Endothelial cell of umbilical vein (primary cell): Measurements from ENCODE around the gene PLXNB2. TPM values are rescaled to one million over a fixed set of nuclear protein-coding genes. Genes with fewer than 3 reads are reported as not detected.

Experiments
- BruUV-seq: library from RNA; stranded (reverse); fragments of 400-500 nt; replicated peaks from 2 replicates; lab custom pipeline; 2021; lab: Mats Ljungman, UMichigan
- CTCF ChIA-PET: fragments of 300-600, 350-600 bp; sonication (Branson Sonifier 250); formaldehyde crosslinking; loops from one replicate; lab custom pipeline; 2021; ENCODE audit warnings: antibody characterized with exemption, inconsistent platforms; lab: Charles Lee
- POLR2A ChIA-PET: fragments of 300-600, 350-600 bp; sonication (Branson Sonifier 250); formaldehyde crosslinking; loops from one replicate; lab custom pipeline; 2021; ENCODE audit warnings: antibody characterized with exemption, inconsistent platforms; lab: Charles Lee
- DNase-seq: peaks from one replicate; pipeline ENCODE4 v3.0.0-alpha.2; 2011; ENCODE audit warnings: low read depth, low spot score
- FAIRE-seq: peaks from 2 replicates; lab custom pipeline; 2011; peaks lifted over from hg19 to GRCh38; lab: Jason Lieb, UNC
- H2AFZ ChIP-seq: 2 replicates; pipeline ENCODE4 v1.6.0; 2012; ENCODE audit warnings: low read depth, low read length, control low read depth, inconsistent platforms
- H3K27ac ChIP-seq: 2 replicates; pipeline ENCODE4 v1.5.1; 2011; ENCODE audit warnings: low read depth, mild to moderate bottlenecking, control low read depth, low read length, moderate library complexity; ENCODE audit not compliant: insufficient read depth
- H3K27me3 ChIP-seq, 2 experiments: 2 replicates each; pipeline versions ENCODE4 v1.6.0 to v1.6.1; 2011; ENCODE audit warnings: low read length in 2 of 2, mixed read lengths in 1 of 2; ENCODE audit not compliant: control insufficient read depth in 2 of 2, insufficient read depth in 2 of 2
- H3K36me3 ChIP-seq, 2 experiments: 2 replicates in 1 of 2; 3 replicates in 1 of 2; pipeline ENCODE4 v1.5.1; 2011; ENCODE audit warnings: low read length in 2 of 2, mild to moderate bottlenecking in 1 of 2, moderate library complexity in 1 of 2; ENCODE audit not compliant: control insufficient read depth in 2 of 2, insufficient read depth in 2 of 2; ENCODE audit errors: extremely low read depth in 1 of 2
- H3K4me1 ChIP-seq: 3 replicates; pipeline ENCODE4 v1.5.1; 2011; ENCODE audit warnings: mild to moderate bottlenecking, low read length; ENCODE audit not compliant: control insufficient read depth, insufficient read depth; ENCODE audit errors: extremely low read depth
- H3K4me2 ChIP-seq: 2 replicates; pipeline ENCODE4 v1.6.1; 2011; ENCODE audit warnings: low read length, control low read depth, mixed read lengths; ENCODE audit not compliant: insufficient read depth
- H3K4me3 ChIP-seq, 3 experiments: fragments of 200-600 bp in 1 of 3; sonication (generic), shearing (Covaris generic) in 1 of 3; replicated peaks in 1 of 3; 2 replicates each; pipeline ENCODE4 v1.5.1; 2011 to 2016; ENCODE audit warnings: control low read depth in 3 of 3, low read length in 3 of 3, mild to moderate bottlenecking in 2 of 3, inconsistent platforms in 1 of 3, low read depth in 1 of 3, moderate library complexity in 1 of 3; ENCODE audit not compliant: insufficient read depth in 1 of 3
- H3K79me2 ChIP-seq: 2 replicates; pipeline ENCODE4 v1.6.0; 2012; ENCODE audit warnings: low read length, inconsistent platforms; ENCODE audit not compliant: control insufficient read depth, insufficient read depth
- H3K9ac ChIP-seq: replicated peaks from 2 replicates; pipeline ENCODE3; 2011; ENCODE audit warnings: low read length, control low read depth; ENCODE audit not compliant: insufficient read depth; ENCODE audit errors: extremely low read depth
- H3K9me1 ChIP-seq: replicated peaks from 3 replicates; pipeline ENCODE4 v1.6.0; 2011; ENCODE audit warnings: mild to moderate bottlenecking, low read length; ENCODE audit not compliant: control insufficient read depth, insufficient read depth; ENCODE audit errors: extremely low read depth
- H3K9me3 ChIP-seq: replicated peaks from 2 replicates; pipeline ENCODE4 v1.5.1; 2012; ENCODE audit warnings: low read length, inconsistent platforms; ENCODE audit not compliant: control insufficient read depth, insufficient read depth
- H4K20me1 ChIP-seq: replicated peaks from 2 replicates; pipeline ENCODE3; 2011; ENCODE audit warnings: mild to moderate bottlenecking, low read length; ENCODE audit not compliant: control insufficient read depth, insufficient read depth; ENCODE audit errors: extremely low read depth
- EZH2 ChIP-seq: IDR thresholded peaks from 2 replicates; pipeline ENCODE4 v1.6.1; 2012; ENCODE audit warnings: borderline replicate concordance, low read depth, mild to moderate bottlenecking, moderate library complexity, low read length, inconsistent platforms; ENCODE audit not compliant: severe bottlenecking
- FOS ChIP-seq: IDR thresholded peaks from 2 replicates; pipeline ENCODE4 v1.6.1; 2011; ENCODE audit warnings: mild to moderate bottlenecking, low read length, moderate library complexity, borderline replicate concordance; ENCODE audit not compliant: insufficient read depth
- GATA2 ChIP-seq: IDR thresholded peaks from 2 replicates; pipeline ENCODE4 v1.7.0; 2011; ENCODE audit warnings: low read depth, mild to moderate bottlenecking, moderate library complexity, mixed read lengths, low read length; ENCODE audit not compliant: insufficient read length, insufficient read depth
- JUN ChIP-seq: IDR thresholded peaks from 2 replicates; pipeline ENCODE4 v1.6.1; 2011; ENCODE audit warnings: borderline replicate concordance, low read depth; ENCODE audit not compliant: insufficient read length, insufficient read depth
- MYC ChIP-seq: IDR thresholded peaks from one replicate; pipeline ENCODE4 v1.6.1; 2011; ENCODE audit warnings: mild to moderate bottlenecking, low read depth, low read length
- POLR2A ChIP-seq: IDR thresholded peaks from 2 replicates; pipeline ENCODE4 v1.6.1; 2012; ENCODE audit warnings: low read depth, mild to moderate bottlenecking, control low read depth, low read length
- POLR2AphosphoS5 ChIP-seq: IDR thresholded peaks from 2 replicates; pipeline ENCODE4 v1.6.1; 2012; ENCODE audit warnings: low read depth, mild to moderate bottlenecking, control low read depth, low read length, moderate library complexity; ENCODE audit not compliant: insufficient read depth
- dilution Hi-C: fragments of 300-500 bp; cut with MboI; formaldehyde crosslinking; loops from one replicate; pipeline ENCODE4 v1.15.0; 2019; ENCODE audit warnings: low sequenced_read_pairs; ENCODE audit not compliant: extremely low pct_ligation_motif_present
- intact Hi-C: fragments of 100-400 bp; cut with micrococcal nuclease; formaldehyde crosslinking; loops from one replicate; pipeline ENCODE4 v1.10.0; 2022
- polyA plus RNA-seq, 4 experiments: library from polyadenylated mRNA; depleted of rRNA in 3 of 4; stranded (reverse) in 3 of 4; unstranded in 1 of 4; fragments of >200 nt; gene quantifications; 2 replicates each; pipeline versions ENCODE4 v1.2.1 to v1.2.3, GENCODE V29; 2011 to 2012; ENCODE audit warnings: missing spikeins in 1 of 4
- total RNA-seq: library from RNA; stranded (reverse); gene quantifications from 2 replicates; pipeline ENCODE4 v1.2.3, GENCODE V29; 2021
- TF ChIP-seq, protein P1 (sequence below): IDR thresholded peaks from 2 replicates; pipeline ENCODE4 v1.6.1; 2011; ENCODE audit not compliant: insufficient read depth, insufficient read length
- TF ChIP-seq, protein P2 (sequence below), 2 donors: IDR thresholded peaks; 1 replicate in 1 of 2; 2 replicates in 1 of 2; pipeline ENCODE4 v1.5.1; 2011; ENCODE audit warnings: low read length in 2 of 2, mild to moderate bottlenecking in 2 of 2, moderate library complexity in 2 of 2, control low read depth in 1 of 2, inconsistent platforms in 1 of 2, low read depth in 1 of 2; ENCODE audit not compliant: insufficient read depth in 1 of 2; ENCODE audit errors: extremely low read depth in 1 of 2

PLXNB2 gene
- total and polyA plus RNA-seq, 2 donors (not counting 3 experiments of a cell fraction or from before 2014, with no cell fraction given), result 82.3 to 139 TPM

DNA sequence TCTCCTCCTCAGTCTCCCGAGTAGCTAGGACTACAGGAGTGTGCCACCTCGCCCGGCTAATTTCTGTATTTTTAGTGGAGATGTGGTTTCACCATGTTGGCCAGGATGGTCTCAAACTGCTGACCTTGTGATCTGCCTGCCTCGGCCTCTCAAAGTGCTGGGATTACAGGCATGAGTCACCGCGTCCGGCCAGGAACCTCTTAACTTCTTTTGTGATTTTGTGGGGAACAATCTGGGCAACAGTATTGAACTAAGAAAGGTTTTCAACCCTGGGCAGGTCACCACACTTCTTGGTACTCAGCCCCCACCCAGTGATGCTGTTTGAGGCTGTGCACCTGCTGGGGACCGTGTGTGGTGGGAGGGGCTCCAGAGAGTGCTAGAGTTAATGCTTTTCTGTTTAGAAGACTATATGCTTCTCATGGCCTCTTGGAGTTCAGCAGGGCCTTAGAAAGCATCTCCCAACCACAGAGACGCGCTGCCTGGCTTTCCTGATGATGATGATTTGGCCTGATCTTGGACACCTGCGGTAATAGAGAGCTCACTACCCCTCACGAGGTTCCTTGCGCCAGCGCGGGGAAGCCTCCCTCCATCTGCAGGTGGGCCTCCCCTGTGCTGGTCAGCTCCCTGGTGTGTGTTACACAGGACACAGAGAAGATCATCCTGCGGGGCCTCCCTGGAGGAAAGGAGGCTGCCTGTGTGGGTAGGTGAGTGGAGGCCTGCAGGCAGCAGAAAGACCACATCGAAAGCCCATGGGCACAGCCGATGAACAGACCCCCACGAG, 18.2 kb upstream of the PLXNB2 start:
- intact Hi-C loops (loop anchor here (1.0 to 2.0 kb wide), 4 partner anchors 17 to 55 kb away; partner anchors contain the start of genes MAPK11 and PPP6R2), dilution Hi-C loops (no loop called here)
- TF ChIP-seq JUN, result peak; percentile 17
- TF ChIP-seq FOS, result no peak
- Histone ChIP-seq H3K27ac (no peak overlapping the region), H3K4me1 (peaks cover 9% of the 10 kb centered on the region), H4K20me1 (no peaks in the 10 kb centered on the region), H3K4me2 (no peak overlapping the region), H3K27me3 (no peaks in the 10 kb centered on the region), H2AFZ (no peak overlapping the region), H3K9me1 (no peaks in the 10 kb centered on the region), H3K79me2 (no peaks in the 10 kb centered on the region), H3K4me3 (no peak overlapping the region), H3K9ac (no peak overlapping the region), H3K36me3 (no peaks in the 10 kb centered on the region), H3K9me3 (no peaks in the 10 kb centered on the region)
- DNase-seq (no peak), FAIRE-seq (peak; percentile 79)
- ChIA-PET POLR2A (no interaction called here), CTCF (interaction anchor here (0.7 to 5.6 kb wide), 14 partner anchors 8 to 85 kb away, joined by 3 to 36 read pairs (median 4); partner anchors contain the start of genes HDAC10 and PLXNB2)
- BruUV-seq, result no TSS peak

DNA sequence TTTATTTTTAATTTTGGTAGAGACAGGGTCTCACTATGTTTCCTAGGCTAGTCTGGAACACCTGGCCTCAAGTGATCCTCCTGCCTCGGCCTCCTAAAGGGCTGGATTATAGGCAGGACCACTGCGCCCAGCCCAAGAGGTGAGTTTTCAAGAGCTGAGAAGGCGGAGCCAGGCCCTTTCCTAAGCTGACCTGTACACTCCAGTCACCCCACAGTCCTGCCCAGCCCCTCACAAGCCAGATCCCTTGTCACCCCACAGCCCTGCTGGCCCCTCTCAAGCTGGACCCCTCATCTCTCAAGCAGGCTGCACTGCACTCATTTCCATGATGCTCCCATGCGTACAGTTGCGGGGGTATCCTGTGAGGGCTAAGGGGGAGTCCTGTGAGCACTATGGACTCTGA, 16.5 kb upstream of the PLXNB2 start:
- H3K4me3 ChIP-seq, result no peak overlapping the region
- no peaks in the 10 kb centered on the region for H3K27me3 ChIP-seq
- no peak overlapping the region for H2AFZ ChIP-seq
- FAIRE-seq, result no peak
- peaks cover 9% of the 10 kb centered on the region for H3K4me1 ChIP-seq
- BruUV-seq, result no TSS peak
- no peaks in the 10 kb centered on the region for H3K9me1 ChIP-seq
- no peaks in the 10 kb centered on the region for H4K20me1 ChIP-seq
- no peak for TF ChIP-seq GATA2
- no peak for TF ChIP-seq EZH2
- TF ChIP-seq POLR2A, result no peak
- TF ChIP-seq, protein P1, sequence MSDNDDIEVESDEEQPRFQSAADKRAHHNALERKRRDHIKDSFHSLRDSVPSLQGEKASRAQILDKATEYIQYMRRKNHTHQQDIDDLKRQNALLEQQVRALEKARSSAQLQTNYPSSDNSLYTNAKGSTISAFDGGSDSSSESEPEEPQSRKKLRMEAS, result no peak
- no peak for TF ChIP-seq JUN
- TF ChIP-seq FOS, result no peak
- TF ChIP-seq MYC, result no peak
- TF ChIP-seq POLR2AphosphoS5, result no peak
- TF ChIP-seq, protein P2, sequence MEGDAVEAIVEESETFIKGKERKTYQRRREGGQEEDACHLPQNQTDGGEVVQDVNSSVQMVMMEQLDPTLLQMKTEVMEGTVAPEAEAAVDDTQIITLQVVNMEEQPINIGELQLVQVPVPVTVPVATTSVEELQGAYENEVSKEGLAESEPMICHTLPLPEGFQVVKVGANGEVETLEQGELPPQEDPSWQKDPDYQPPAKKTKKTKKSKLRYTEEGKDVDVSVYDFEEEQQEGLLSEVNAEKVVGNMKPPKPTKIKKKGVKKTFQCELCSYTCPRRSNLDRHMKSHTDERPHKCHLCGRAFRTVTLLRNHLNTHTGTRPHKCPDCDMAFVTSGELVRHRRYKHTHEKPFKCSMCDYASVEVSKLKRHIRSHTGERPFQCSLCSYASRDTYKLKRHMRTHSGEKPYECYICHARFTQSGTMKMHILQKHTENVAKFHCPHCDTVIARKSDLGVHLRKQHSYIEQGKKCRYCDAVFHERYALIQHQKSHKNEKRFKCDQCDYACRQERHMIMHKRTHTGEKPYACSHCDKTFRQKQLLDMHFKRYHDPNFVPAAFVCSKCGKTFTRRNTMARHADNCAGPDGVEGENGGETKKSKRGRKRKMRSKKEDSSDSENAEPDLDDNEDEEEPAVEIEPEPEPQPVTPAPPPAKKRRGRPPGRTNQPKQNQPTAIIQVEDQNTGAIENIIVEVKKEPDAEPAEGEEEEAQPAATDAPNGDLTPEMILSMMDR (IDR thresholded peaks at IDR 0.05; ENCODE audit: extremely low read depth in 1 of 2, insufficient read depth in 1 of 2, low read depth in 1 of 2, low read length in 2 of 2), result no peak
- intact Hi-C loops (no loop called here), dilution Hi-C loops (no loop called here)
- DNase-seq, result no peak
- ChIA-PET POLR2A (interaction anchor here (0.7 kb wide), 1 partner anchor 10 kb away, joined by 6 read pairs; no protein-coding TSS in a partner anchor), CTCF (interaction anchor here (1.0 to 5.6 kb wide), 8 partner anchors 14 to 71 kb away, joined by 3 to 36 read pairs (median 4); no protein-coding TSS in a partner anchor)
- H3K9ac ChIP-seq, result no peak overlapping the region
- H3K27ac ChIP-seq, result no peak overlapping the region
- H3K79me2 ChIP-seq, result no peaks in the 10 kb centered on the region
- H3K9me3 ChIP-seq, result no peaks in the 10 kb centered on the region
- H3K4me2 ChIP-seq, result no peak overlapping the region
- H3K36me3 ChIP-seq, result no peaks in the 10 kb centered on the region
